Adrenal gland (tissue), 12 donors: ENCODE results near the gene SLC24A3. TPM values are rescaled to one million over a fixed set of nuclear protein-coding genes. Genes with fewer than 3 reads are reported as not detected.

Source experiments
- DNase-seq, 7 donors: peaks; one replicate each; pipeline ENCODE4 v3.0.0-alpha.2; 2019 to 2020
- H3K27ac ChIP-seq, 5 donors: fragments of 200-600 bp; sonication (generic) in 4 of 5; 1 replicate in 3 of 5; 2 replicates in 2 of 5; pipeline versions ENCODE4 v1.5.1 to v1.8.0; 2016 to 2020; ENCODE audit warnings: mild to moderate bottlenecking in 1 of 5
- H3K27me3 ChIP-seq: fragments of 200-600 bp; 2 replicates; pipeline ENCODE4 v1.8.0; 2021
- H3K36me3 ChIP-seq, 2 donors: fragments of 200-600 bp; replicated peaks in 1 of 2; 1 replicate in 1 of 2; 2 replicates in 1 of 2; pipeline versions ENCODE4 v1.5.1 to v1.8.0; 2018 to 2022
- H3K4me1 ChIP-seq, 2 donors: fragments of 200-600 bp; replicated peaks in 1 of 2; 1 replicate in 1 of 2; 2 replicates in 1 of 2; pipeline versions ENCODE4 v1.5.1 to v1.8.0; 2018 to 2021
- H3K4me3 ChIP-seq, 4 donors: fragments of 200-600 bp; sonication (generic) in 3 of 4; one replicate each; pipeline ENCODE4 v1.5.1; 2016 to 2018
- H3K9me3 ChIP-seq, 3 donors: fragments of 200-600 bp; sonication (generic) in 1 of 3; replicated peaks in 1 of 3; 1 replicate in 2 of 3; 2 replicates in 1 of 3; pipeline versions ENCODE4 v1.5.1 to v1.8.0; 2016 to 2021
- POLR2A ChIP-seq, 2 donors: fragments of 450-650 bp; IDR thresholded peaks; one replicate each; pipeline ENCODE4 v1.6.1; 2017; ENCODE audit warnings: antibody characterized with exemption in 2 of 2, mild to moderate bottlenecking in 2 of 2, moderate library complexity in 1 of 2
- WGBS, 4 donors: extraction: QIAGEN DNeasy Blood & Tissue Kit in 2 of 4; methylation state at CpG; one replicate each; pipeline versions ENCODE4 v1.1.5 to v1.1.7; 2013 to 2017; 5-methylcytosine and 5-hydroxymethylcytosine counted together
- intact Hi-C, 2 donors: fragments of 100-400 bp; cut with DNase I; formaldehyde crosslinking; loops; one replicate each; pipeline versions ENCODE4 v1.14.1 to v1.15.0; 2022 to 2023
- polyA plus RNA-seq, 3 donors: library from polyadenylated mRNA; stranded (reverse); fragments of 200-250 nt in 2 of 3; fragments of 350-450 nt in 1 of 3; fragmentation: Illumina TruSeq in 1 of 3; extraction: RNeasy Lipid Tissue Mini Kit (QIAGEN cat#74804) in 1 of 3; gene quantifications; one replicate each; pipeline ENCODE4 v1.2.3, GENCODE V29; 2013 to 2014
- total RNA-seq, 9 donors: library from RNA; depleted of rRNA in 4 of 9; stranded (reverse); fragments of >200 nt in 4 of 9; fragments of 120-200 nt in 1 of 9; fragmentation: NEBNext Ultra II Directional in 1 of 9; extraction: Animal tissue kit (Norgen Biotek cat#: 25700) in 1 of 9; gene quantifications; one replicate each; pipeline versions ENCODE4 v1.1.0 to v1.2.4, GENCODE V29; 2013 to 2023
- TF ChIP-seq, protein P1 (sequence below), 6 experiments: fragments of 450-650 bp in 4 of 6; fragments of 200-600 bp in 2 of 6; sonication (generic) in 1 of 6; IDR thresholded peaks; 1 replicate in 5 of 6; 2 replicates in 1 of 6; pipeline versions ENCODE4 v1.5.1 to v1.8.0; 2016 to 2021; ENCODE audit warnings: antibody characterized with exemption in 6 of 6, mild to moderate bottlenecking in 2 of 6, moderate library complexity in 1 of 6
- donor health status: healthy with polysubstance abuse.
- donor health status: Bipolar disorder and iron deficiency.
- donor health status: DM: yes; HTN: yes; CAD: no.
- donor health status: DM: no; HTN: no; CAD: no.
- donor health status: DM: no; HTN: no; CAD: no.
- donor health status: DM: yes; HTN: yes; CAD: no.

The SLC24A3 gene
- total and polyA plus RNA-seq, 12 donors: 0.89 to 44.4 (median 2.7) TPM

DNA sequence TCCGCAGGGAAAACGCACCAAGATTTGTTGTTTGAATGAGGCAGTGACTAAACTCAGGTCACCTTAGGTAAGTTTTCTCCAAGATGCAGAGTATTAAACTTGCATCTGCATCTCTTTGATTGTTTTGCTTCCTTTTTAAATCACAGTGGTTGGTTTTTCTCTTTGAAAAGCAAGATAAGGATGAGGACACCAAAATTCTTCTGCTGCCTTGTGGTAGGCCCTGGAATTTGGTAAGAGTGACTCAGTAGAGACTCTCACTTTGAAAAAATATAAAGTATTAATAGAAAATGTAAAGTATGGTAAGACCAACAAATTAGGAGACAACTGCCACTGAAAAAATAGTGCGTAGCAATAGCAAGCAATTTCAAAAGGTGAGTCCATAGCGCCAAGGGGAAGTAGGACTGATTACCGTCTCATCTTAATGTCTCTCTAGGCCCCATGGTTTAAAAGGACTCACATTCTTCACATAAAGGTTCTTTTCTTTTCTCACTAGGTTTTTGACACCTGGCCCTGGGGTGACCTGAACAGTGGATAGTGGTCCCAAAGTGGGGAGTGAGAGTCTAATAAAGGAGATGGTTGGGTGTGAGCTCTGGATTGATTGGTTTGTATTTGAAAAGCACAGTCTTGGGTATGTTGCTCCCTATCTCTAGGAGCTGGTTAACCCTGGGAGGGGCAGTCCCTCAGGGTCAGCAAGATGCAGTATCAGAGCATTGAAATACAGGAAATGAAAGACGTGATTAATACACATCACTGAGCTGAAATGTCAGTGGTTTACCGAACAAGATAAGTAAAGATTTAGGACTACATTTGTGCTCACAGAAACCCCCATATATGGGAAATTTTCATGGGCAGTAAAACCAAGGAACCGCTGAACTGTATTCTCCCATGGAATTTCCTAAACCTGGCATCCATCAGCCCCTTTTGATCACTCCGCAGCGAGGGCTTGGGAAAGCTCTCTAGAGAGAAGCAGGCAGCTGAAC is 221.2 kb downstream of the SLC24A3 start:
- no peak for TF ChIP-seq POLR2A (IDR thresholded peaks at IDR 0.05)
- TF ChIP-seq, protein P1, sequence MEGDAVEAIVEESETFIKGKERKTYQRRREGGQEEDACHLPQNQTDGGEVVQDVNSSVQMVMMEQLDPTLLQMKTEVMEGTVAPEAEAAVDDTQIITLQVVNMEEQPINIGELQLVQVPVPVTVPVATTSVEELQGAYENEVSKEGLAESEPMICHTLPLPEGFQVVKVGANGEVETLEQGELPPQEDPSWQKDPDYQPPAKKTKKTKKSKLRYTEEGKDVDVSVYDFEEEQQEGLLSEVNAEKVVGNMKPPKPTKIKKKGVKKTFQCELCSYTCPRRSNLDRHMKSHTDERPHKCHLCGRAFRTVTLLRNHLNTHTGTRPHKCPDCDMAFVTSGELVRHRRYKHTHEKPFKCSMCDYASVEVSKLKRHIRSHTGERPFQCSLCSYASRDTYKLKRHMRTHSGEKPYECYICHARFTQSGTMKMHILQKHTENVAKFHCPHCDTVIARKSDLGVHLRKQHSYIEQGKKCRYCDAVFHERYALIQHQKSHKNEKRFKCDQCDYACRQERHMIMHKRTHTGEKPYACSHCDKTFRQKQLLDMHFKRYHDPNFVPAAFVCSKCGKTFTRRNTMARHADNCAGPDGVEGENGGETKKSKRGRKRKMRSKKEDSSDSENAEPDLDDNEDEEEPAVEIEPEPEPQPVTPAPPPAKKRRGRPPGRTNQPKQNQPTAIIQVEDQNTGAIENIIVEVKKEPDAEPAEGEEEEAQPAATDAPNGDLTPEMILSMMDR (IDR thresholded peaks at IDR 0.05): no peak
- Histone ChIP-seq H3K4me1 (no peaks in the 10 kb centered on the region), H3K27me3 (no peaks in the 10 kb centered on the region), H3K27ac (no peak overlapping the region), H3K4me3 (no peak overlapping the region), H3K36me3 (no peaks in the 10 kb centered on the region), H3K9me3 (no peaks in the 10 kb centered on the region)
- no peak for DNase-seq
- intact Hi-C loops: no loop called here
- 60 to 80% (median 72%) methylated on average over 10 of the region's 10 CpGs for WGBS, 4 donors

DNA sequence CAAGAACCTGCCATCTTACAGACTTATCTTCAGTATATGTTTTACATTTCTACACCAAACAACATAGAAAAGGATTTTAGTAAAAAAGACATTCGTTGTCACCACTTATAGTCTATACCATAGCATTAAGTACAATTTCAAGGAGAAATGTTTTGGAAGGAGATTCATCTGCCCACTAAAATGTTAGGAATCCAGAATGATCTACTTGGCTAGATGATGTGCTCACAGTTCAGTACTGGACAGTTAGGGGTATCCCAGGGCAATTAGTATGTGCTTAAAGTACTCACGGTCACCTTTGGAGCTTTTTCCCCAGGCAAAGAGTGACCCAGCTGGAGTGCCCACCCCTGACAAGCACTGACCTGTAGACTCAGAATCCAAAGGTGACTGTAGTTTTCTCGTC is 222.9 kb downstream of the SLC24A3 start:
- intact Hi-C loops: no loop called here
- Histone ChIP-seq H3K36me3 (no peaks in the 10 kb centered on the region), H3K9me3 (no peaks in the 10 kb centered on the region), H3K27me3 (no peaks in the 10 kb centered on the region), H3K4me1 (no peaks in the 10 kb centered on the region), H3K27ac (no peak overlapping the region), H3K4me3 (no peak overlapping the region)
- WGBS, 4 donors: 75 to 89% (median 81%) methylated on average over 3 of the region's 3 CpGs
- TF ChIP-seq POLR2A (IDR thresholded peaks at IDR 0.05): no peak
- TF ChIP-seq, protein P1 (IDR thresholded peaks at IDR 0.05): no peak
- DNase-seq: no peak

GRCh38 chr20:19435821-19436220 is 223.4 kb downstream of the SLC24A3 start:
- Histone ChIP-seq H3K36me3 (no peaks in the 10 kb centered on the region), H3K9me3 (no peaks in the 10 kb centered on the region), H3K27me3 (no peaks in the 10 kb centered on the region), H3K4me1 (no peaks in the 10 kb centered on the region), H3K27ac (no peak overlapping the region), H3K4me3 (no peak overlapping the region)
- intact Hi-C loops: no loop called here
- TF ChIP-seq, protein P1 (IDR thresholded peaks at IDR 0.05): no peak
- no peak for TF ChIP-seq POLR2A (IDR thresholded peaks at IDR 0.05)
- DNase-seq: no peak

- TF ChIP-seq, protein P1 (IDR thresholded peaks at IDR 0.05): no peak
- Histone ChIP-seq H3K27me3 (no peaks in the 10 kb centered on the region), H3K4me1 (no peaks in the 10 kb centered on the region), H3K36me3 (no peaks in the 10 kb centered on the region), H3K4me3 (no peak overlapping the region), H3K9me3 (no peaks in the 10 kb centered on the region), H3K27ac (no peak overlapping the region)
- no peak for DNase-seq
- WGBS, 4 donors: 68 to 88% (median 80%) methylated on average over 1 to 2 of the region's 2 CpGs
- intact Hi-C loops: no loop called here
These were observed 226.0 kb downstream of the SLC24A3 start for GRCh38 chr20:19438488-19438887.
